Activated effector memory CD4-positive, alpha-beta T cell treated with Interleukin-2 at 50 U/mL for 16 hours (primary cell): ENCODE results near the gene TPMT.
"Not testable (repeated sequence)": the region's sequence is repeated elsewhere in the genome, so short reads cannot be mapped to it uniquely, and the experiment has no call there.

ENCODE experiments used
- DNase-seq: peaks from one replicate; pipeline ENCODE4 v3.0.0-alpha.2; 2020

Gene TPMT

GRCh38 chr6:18154507-18155149, at the start of gene TPMT:
Gene TPMT (minus strand): TSS chr6:18155077. CDS start chr6:18149127, 5,950 bp downstream.
- DNase-seq: no peak

DNA sequence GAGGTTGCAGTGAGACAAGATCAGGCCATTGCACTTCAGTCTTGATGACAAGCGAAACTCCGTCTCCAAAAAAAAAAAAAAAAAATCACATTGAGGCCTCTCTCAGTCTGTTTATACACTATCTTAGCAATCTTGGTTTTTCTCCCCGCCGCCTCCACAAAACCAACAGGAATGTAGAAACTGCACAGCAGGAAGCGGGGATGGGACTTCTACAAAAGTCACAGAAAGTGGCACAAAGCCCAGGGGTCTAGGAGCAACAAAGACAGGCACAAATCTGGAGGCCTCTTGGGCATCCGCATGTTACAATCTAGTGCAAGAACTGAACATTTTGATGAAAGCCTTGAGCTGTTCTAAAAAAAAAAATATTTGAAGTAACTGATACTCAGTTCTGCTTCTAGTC, 48.9 kb upstream of the TPMT start:
- DNase-seq: no peak

DNA sequence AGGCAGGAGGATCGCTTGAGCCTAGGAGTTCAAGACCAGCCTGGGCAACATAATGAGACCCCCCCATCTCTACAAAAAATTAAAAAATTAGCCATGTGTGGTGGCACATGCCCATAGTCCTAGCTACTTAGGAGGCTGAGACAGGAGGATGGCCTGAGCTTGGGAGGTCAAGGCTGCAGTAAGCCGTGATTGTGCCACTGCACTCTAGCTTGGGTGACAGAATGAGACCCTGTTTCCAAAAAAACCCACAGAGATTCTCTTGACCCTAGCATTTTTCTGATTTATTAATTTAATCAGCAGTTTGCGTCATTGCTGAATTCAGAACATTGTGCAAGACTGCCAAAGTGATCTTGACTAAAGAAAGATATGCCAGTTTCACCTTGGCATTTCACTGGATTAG, 37.1 kb upstream of the TPMT start:
- no peak for DNase-seq

- no peak for DNase-seq
These were observed 34.3 kb upstream of the TPMT start for GRCh38 chr6:18189196-18189595.

- no peak for DNase-seq
These were observed 32.8 kb upstream of the TPMT start for GRCh38 chr6:18187701-18188100.

- no peak for DNase-seq
These were observed 31.8 kb upstream of the TPMT start for GRCh38 chr6:18186540-18187250.

- DNase-seq: no peak
These were observed 31.2 kb upstream of the TPMT start for GRCh38 chr6:18186033-18186432.

DNA sequence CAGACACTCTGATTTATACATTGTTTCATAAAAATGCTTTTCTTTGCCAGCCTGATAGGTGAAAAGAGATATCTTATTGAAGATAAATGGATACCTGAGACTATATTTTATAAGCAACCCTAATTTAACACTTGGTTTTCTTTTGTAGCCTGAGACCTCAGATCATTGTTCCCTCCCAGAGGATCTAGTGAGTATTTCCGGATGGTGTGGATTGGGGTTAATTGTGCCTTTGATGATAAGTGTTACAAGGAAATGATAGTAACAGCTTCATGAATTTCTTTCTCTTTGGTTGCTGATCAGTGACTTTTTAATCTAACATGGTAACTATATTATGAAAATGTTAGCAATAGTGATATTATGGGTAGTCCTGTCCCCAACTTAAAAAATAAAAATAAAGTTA, 30.7 kb upstream of the TPMT start:
- no peak for DNase-seq

GRCh38 chr6:18183766-18184165, 28.9 kb upstream of the TPMT start:
- DNase-seq: no peak

DNA sequence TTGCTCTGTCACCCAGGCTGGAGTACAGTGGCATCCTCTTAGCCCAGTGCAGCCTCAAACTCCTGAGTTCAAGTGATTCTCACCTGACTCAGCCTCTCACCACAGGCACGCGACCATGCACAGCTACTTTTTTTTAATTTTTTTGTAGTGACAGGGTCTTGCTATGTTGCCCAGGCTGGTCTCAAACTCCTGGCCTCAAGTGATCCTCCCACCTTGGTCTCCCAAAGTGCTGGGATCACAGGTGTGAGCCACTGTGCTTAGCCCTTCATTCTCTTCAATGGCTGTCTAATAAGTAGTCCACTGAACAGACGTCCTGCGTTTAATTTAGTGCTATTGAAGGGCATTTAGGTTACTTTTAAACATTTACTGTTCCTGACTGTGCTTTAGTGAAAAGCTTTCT, 27.7 kb upstream of the TPMT start:
- no peak for DNase-seq

DNA sequence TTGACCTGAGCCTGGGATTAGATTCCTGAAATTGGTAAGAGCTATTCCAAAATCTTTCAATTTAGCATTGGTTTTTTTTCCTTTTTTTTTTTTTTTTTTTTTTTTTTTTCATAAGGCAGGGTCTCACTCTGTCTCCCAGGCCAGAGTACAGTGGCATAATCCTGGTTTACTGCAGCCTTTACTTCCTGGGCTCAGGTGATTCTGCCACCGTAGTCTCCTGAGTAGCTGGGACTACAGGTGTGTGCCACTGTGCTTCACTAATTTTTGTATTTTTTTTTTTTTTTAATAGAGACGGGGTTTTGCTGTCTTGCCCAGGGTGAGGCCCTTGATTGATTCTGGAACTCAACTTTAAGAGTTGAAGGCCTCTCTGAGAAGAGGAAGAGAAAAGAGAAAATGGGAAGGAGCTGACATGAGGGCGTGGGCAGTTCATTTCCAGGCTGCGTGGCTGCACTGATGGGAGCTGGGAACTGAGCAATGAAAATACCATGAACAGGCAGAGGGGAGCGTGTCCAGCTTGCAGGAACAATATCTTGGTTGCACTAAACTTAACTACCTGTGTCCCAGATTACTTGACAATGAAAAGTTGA, 25.0 kb upstream of the TPMT start:
- DNase-seq: no peak

- DNase-seq: no peak
These were observed 24.2 kb upstream of the TPMT start for GRCh38 chr6:18178960-18179615.

- DNase-seq: no peak
These were observed 22.5 kb upstream of the TPMT start for GRCh38 chr6:18177286-18177965.

GRCh38 chr6:18176198-18176597, 21.3 kb upstream of the TPMT start:
- not testable (repeated sequence) for DNase-seq

- no peak for DNase-seq
These were observed 17.0 kb upstream of the TPMT start for GRCh38 chr6:18171871-18172270.

DNA sequence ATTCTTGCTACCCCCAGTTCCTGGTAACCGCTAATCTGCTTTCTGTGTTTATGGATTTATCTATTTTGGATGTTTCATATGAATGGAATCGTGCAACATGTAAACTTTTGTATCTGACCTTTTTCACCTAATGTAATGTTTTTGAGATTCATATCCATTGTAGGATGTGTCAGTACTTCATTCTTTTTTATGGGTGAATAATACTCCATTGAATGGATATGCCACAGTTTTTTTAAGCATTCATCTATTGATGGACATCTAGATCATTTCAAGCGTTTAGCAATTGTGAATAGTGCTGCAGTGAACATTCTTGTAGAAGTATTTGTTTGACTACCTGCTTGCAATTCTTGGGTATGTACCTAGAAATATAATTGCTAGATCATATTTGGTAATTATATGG, 13.4 kb upstream of the TPMT start:
- DNase-seq: no peak

GRCh38 chr6:18166312-18167036, 11.6 kb upstream of the TPMT start:
- DNase-seq: no peak

- DNase-seq: no peak
These were observed 10.9 kb upstream of the TPMT start for GRCh38 chr6:18165751-18166150.

DNA sequence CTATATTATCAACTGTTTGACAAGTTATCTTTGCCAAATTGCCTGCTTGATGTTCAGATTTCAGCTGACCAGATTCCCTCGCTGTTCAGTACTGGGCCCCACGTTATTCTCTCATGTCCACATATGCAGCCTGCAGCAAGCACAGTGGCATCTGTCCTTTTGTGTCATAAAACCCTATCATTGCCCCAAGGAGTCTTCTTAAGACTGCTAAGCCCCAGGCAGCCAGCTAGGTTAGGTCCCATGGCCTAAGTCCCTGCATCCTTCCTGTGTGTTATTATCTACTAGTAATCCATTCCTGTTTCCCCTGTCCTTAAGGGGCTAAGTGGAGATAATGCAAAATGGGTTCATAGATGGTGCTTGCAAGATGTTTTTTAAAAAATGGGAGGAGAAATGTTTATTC, 7.5 kb upstream of the TPMT start:
- no peak for DNase-seq

- no peak for DNase-seq
These were observed 6.6 kb upstream of the TPMT start for GRCh38 chr6:18161431-18161830.

DNA sequence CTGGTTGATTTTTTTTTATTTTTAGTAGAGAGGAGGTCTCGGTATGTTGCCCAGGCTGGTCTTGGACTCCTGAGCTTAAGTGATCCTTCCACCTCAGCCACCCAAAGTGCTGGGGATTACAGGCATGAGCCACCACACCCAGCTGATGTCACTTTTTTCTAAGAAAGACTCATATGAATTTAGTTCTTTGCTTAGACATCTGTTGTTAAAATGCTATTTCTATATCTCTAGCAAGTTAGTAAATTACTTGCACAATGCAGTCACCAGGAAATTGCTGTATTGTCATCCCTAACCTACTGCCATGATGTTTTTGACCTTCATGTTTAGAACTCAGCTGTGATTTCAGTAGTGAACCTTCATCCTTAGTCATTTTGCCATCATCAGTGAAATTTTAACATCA, 6.0 kb upstream of the TPMT start:
- no peak for DNase-seq

GRCh38 chr6:18155864-18156421, 1.1 kb upstream of the TPMT start:
- peak; percentile 35 for DNase-seq
